COR-L47 (cell line): ENCODE data around the gene RFLNA.
"Not testable (repeated sequence)": the region's sequence is repeated elsewhere in the genome, so short reads cannot be mapped to it uniquely, and the experiment has no call there.

ENCODE experiments used
- DNase-seq: peaks from one replicate; lab custom pipeline; 2025; lab: John Stamatoyannopoulos, UW

RFLNA gene

GRCh38 chr12:124321556-124322270, 26.8 kb downstream of the RFLNA start:
- DNase-seq = no peak

- DNase-seq = no peak
These were observed 27.5 kb downstream of the RFLNA start for GRCh38 chr12:124322271-124322998.

DNA sequence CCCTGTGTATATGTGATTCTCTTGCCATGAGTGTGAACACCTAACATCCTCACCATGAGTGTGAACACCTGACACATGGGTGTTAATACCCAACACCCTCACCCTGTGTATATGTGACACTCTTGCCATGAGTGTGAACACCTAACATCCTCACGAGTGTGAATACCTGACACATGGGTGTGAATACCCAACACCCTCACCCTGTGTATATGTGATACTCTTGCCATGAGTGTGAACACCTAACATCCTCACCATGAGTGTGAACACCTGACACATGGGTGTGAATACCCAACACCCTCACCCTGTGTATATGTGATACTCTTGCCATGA, 28.1 kb downstream of the RFLNA start:
- not testable (repeated sequence) for DNase-seq

- no peak for DNase-seq
These were observed 29.1 kb downstream of the RFLNA start for GRCh38 chr12:124323771-124324530.

DNA sequence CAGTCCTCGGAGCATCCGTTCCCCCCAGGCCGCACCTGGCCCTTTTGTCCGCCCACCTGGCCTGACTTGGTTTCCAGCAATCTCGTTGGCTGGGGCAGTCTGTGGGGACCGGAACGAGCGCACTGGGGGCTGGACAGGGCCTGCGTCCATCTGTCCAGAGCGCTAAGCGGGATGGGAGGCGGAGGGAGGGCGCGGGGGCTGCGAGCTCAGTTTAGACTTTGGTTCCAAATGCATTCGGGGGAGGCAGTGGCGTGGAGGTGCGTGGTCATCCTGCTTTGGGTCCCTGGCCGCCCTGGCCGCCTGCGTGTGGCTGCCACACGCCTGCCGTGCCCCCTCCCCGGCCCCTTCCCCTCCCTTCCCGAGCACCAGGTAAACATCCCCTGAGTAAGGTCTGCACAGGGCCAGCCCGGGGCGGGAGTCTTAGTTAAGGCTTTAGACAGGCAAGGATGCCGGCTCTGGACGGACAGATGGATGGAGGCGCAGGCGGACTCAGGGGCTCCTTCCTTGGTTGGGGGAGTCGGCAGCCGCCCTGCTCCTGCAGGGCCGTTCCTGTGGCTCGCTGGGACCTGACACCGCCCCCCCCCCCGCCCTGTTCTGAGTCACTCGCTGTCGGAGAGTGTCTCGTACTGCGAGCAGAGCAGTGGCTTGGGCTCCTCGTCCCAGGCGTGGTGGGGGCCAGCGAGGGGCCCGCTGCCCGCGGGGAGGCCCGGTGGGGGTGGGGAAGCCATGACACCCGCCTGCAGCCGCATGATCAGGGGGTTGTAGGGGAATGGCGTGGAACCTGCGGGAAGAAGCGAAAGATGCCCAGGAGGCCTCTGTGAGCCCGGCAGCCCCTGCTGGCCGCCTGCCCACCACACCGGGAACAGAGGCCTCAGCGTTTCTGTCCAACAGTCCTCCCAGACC, 30.2 kb downstream of the RFLNA start:
- DNase-seq = no peak

- no peak for DNase-seq
These were observed 31.2 kb downstream of the RFLNA start for GRCh38 chr12:124326104-124326503.

- DNase-seq = no peak
These were observed 32.0 kb downstream of the RFLNA start for GRCh38 chr12:124326871-124327270.

DNA sequence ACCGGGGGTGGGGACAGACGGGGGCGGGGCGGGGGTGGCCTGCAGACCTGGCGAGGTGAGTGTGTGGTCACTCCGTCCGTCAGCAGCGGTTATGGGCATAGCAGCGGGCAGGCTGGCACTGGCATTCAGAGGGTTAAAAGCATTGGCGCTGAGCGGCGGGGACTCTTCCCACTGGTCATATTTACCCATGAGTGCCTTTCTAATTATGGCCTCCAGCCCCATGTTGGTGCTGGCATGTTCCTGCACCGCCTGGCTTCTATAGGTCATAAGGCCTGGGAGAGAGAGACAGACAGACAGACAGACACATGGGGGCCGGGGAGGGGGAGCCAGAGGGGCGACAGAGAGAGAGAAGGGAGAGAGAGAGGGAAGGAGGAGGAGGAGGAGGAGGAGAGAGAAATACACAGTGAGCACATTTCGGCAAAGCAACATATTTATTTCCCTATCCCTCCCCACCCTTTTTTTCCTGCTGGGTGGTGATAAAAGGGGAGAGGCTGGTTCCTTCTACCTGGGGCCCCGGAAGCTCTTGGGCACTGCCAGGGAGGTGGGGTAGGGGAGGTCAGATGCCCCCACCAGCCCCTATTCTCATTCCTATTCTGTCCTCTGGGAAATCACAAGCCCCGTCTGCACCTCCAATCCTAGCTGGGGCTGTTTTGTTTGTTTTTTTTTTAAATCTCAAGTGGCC, 32.6 kb downstream of the RFLNA start:
- no peak for DNase-seq

DNA sequence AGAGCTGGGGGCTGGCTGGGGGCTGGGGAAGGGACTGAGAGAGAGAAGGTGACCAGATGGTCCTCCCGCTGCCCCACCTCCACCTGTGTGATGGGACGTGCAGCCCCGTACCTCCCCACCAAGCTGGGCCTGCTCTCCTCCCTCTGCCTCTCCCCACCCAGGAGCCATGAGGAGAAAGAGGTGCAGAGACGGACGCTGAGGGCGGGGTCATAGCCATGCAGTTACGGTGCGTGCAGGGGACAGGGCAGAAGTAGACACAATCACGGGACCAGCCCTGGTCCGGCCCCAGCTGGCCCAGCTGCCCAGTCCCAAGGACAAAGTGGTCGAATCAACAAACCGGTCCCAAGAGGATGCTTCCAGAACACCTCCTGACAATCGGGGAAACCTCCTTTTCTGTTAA, 33.2 kb downstream of the RFLNA start:
- DNase-seq = no peak

- no peak for DNase-seq
These were observed 33.7 kb downstream of the RFLNA start for GRCh38 chr12:124328636-124329035.

DNA sequence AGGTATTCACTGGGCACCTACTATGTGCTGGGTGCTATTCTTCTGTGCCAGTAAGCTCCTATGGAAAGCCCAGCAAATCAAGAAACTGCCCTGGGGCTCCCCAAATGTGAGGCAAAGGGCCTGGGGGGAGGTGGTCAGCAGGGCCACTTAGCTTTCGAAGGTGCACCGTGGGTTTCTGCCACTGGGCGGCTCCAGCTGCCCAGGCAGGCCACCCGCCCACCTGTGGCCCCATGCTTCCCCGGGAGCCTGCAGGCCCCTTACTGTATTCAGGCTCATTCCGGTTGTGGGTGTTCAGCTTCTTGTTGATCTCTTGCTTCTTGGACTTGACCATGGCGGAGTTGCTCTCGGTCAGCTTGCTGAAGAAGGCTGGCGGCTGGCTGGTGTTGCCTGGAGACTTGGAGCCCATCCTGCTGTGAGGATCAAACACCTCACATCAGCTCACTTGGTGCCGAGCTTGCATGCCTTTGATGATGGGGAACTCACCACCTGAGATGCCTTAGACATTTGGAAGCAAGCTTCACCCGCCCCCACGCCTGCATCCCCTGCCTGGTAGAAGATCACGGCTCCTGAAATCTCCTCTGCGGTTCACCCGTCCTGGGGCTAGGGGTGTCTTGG, 37.3 kb downstream of the RFLNA start:
- DNase-seq = no peak

GRCh38 chr12:124332900-124333299, 38.0 kb downstream of the RFLNA start:
- no peak for DNase-seq

DNA sequence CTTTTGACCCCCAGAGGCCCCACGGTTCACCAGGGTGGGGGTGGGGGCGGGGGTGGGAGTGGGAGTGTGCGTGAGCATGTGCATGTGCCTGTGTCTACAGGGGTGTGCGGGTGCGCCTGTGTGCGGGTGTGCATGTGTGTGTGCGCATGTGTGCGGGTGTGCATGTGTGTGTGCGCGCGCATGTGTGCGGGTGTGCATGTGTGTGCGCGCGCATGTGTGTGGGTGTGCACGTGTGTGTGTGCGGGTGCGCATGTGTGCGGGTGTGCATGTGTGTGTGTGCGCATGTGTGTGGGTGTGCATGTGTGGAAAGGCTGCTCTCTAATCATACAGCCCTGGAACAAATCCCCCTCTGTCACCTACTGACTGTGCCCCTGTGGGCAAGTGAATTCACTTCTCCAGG, 38.8 kb downstream of the RFLNA start:
- DNase-seq = no peak

DNA sequence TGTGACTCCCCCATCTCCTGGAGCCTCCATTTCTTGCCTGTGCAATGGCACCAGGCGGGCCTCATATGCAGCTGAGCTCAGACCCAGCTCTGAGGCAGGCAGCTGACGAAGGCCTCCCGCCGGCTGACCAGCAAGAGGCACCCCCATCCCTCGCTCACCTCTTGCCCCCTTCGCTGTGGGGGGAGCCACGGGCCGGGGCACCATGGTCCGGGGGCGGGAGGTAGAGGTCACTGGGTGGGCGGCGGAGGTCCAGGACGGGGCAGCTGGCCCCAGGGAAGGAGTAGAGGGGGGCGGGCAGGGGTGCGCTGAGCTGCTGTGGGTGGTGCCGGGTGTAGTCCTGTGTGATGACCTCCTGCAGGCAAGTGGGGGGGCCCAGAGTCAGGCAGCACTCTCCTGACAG, 39.4 kb downstream of the RFLNA start:
- DNase-seq = no peak

- no peak for DNase-seq
These were observed 40.1 kb downstream of the RFLNA start for GRCh38 chr12:124334976-124335375.

DNA sequence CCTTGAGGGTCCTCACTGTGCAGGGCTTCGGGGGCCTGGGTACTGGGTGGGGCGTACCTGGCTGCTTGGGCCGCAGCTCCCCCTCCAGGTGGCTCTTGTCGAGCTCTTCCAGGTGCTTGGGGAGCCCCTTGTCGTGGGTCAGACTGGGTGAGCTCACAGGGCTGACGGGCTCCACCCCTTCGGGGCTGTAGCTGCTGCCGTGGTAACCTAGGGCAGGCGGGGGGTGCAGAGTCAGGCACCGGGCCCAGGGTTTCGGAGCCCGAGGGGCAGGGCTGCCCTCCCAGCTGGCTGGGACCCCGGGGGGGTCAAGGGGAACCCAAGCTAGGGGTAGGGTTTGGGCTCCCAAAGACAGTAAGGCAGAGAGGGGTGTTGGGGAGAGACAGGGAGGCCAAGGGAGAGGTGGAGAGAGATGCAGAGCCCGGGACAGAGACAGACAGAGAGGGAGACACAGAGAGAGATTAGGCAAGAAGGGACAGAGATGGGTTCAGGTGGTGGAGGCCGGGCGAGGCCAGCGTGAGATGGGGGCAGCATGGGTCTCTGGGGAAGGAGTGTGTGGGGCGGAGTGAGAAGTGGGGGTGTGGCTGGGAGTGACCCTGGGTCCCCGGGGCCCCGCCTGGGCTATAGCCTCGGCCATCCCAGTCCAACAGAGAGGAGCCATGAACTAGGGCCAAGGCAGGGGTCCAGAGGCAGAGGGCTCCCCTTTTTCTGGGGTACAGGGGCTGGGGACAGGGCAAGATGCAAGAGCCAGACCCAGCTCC, 40.7 kb downstream of the RFLNA start:
- no peak for DNase-seq

- DNase-seq = no peak
These were observed 41.2 kb downstream of the RFLNA start for GRCh38 chr12:124336184-124336437.

DNA sequence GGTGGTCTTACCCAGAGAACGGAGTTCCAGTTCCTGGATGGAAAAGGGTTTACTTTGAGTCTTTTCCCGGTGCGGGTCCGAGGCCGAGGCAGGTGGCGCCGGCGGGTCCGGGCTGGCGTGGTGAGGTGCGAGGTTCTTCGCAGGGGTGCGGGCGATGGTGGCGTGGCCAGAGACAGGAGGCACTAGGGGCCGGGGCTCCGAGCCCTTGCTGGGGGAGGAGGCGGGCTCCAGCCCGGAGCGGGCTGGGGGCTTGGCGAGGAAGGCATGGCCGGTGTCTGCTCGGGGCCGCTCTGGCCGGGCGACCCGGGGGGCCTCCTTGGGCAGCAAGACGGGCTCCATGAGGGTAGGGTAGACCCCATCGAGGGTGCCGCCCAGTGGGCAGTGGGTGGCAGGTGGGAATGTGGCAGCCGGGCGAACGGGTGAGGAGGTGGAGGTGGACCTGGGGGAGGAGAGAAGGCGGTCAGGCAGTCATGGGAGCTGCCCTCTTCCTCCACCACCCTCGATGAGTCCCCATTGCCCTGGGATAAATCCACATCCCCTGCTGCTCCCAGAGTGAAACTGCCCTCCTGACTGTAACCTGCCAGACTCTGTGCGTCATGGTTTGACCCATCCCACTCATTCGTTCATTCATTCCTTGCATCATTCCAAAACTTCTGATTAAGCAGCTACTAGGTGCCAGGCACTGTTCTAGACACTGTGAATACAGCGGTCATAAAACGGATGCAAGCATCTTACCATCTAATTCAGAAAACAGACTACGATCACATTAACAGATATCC, 42.0 kb downstream of the RFLNA start:
- DNase-seq = no peak

DNA sequence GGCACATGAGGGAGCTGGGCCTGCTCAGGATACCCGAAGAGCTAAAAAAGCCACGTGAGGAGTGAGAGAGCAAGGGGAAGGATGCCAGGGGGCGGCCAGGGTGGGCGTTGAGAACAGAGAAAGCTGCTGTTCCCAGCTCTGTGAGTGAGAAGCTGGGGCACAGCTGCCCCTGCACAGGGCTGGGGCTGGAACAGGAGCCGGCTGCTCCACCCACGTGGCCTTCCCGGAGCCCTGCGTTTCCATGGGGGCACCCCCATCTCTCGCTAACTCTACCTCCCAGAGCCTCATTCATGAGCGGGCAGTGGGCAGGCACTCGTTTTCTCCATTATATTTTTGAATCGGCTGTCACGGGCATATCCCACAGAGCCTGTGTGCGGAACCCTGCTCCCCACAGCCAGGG, 42.7 kb downstream of the RFLNA start:
- DNase-seq = no peak

GRCh38 chr12:124338448-124338847, 43.6 kb downstream of the RFLNA start:
- DNase-seq = no peak
